Kidney (tissue), 14 donors: ENCODE results near the gene ENTHD1. TPM values are rescaled to one million over a fixed set of nuclear protein-coding genes. Genes with fewer than 3 reads are reported as not detected.
"Not testable (repeated sequence)": the region's sequence is repeated elsewhere in the genome, so short reads cannot be mapped to it uniquely, and the experiment has no call there.

Experiments
- DNase-seq, 5 donors: peaks; one replicate each; pipeline ENCODE4 v3.0.0-alpha.2; 2013 to 2020
- FAIRE-seq: peaks from 2 replicates; lab custom pipeline; 2012; peaks lifted over from hg19 to GRCh38; lab: Jason Lieb, UNC
- H3K27ac ChIP-seq, 2 donors: one replicate each; pipeline ENCODE4 v1.7.0; 2013; ENCODE audit warnings: low read depth in 2 of 2, low read length in 2 of 2, inconsistent platforms in 1 of 2
- H3K27me3 ChIP-seq: one replicate; pipeline ENCODE4 v1.7.1; 2013; ENCODE audit warnings: low read length, inconsistent platforms; ENCODE audit not compliant: control insufficient read depth, insufficient read depth
- H3K36me3 ChIP-seq, 3 donors: one replicate each; pipeline versions ENCODE4 v1.7.0 to v1.7.1; 2013; ENCODE audit warnings: low read length in 3 of 3, control low read depth in 1 of 3, inconsistent platforms in 1 of 3; ENCODE audit not compliant: insufficient read depth in 3 of 3, control insufficient read depth in 2 of 3
- H3K4me1 ChIP-seq, 3 donors: one replicate each; pipeline versions ENCODE4 v1.7.0 to v1.7.1; 2013; ENCODE audit warnings: low read length in 3 of 3, inconsistent platforms in 1 of 3, low read depth in 1 of 3; ENCODE audit not compliant: control insufficient read depth in 2 of 3, insufficient read depth in 2 of 3
- H3K4me3 ChIP-seq, 3 donors: one replicate each; pipeline versions ENCODE4 v1.7.0 to v1.8.1; 2013; ENCODE audit warnings: low read length in 3 of 3, control low read depth in 1 of 3, inconsistent platforms in 1 of 3
- H3K9ac ChIP-seq, 3 donors: one replicate each; pipeline versions ENCODE4 v1.7.0 to v1.7.1; 2013; ENCODE audit warnings: low read length in 3 of 3, control low read depth in 1 of 3, inconsistent platforms in 1 of 3
- H3K9me3 ChIP-seq, 3 donors: one replicate each; pipeline versions ENCODE4 v1.7.0 to v1.7.1; 2013; ENCODE audit warnings: low read length in 3 of 3, control low read depth in 1 of 3, inconsistent platforms in 1 of 3; ENCODE audit not compliant: control insufficient read depth in 2 of 3, insufficient read depth in 1 of 3
- CTCF ChIP-seq: IDR thresholded peaks from 3 replicates; pipeline ENCODE4 v1.5.1; 2012; ENCODE audit warnings: mild to moderate bottlenecking, moderate library complexity, borderline replicate concordance; ENCODE audit not compliant: insufficient read depth; ENCODE audit errors: extremely low read depth
- intact Hi-C: fragments of 100-400 bp; cut with DNase I; formaldehyde crosslinking; loops from one replicate; pipeline ENCODE4 v1.11.1; 2022
- polyA plus RNA-seq: library from polyadenylated mRNA; stranded (reverse); fragments of 350-450 nt; fragmentation: Illumina TruSeq; extraction: RNeasy Lipid Tissue Mini Kit (QIAGEN cat#74804); gene quantifications from one replicate; pipeline ENCODE4 v1.2.3, GENCODE V29; 2014; ENCODE audit warnings: low read depth, low replicate concordance; ENCODE audit not compliant: insufficient read depth
- total RNA-seq: library from RNA; stranded (reverse); fragmentation: NEBNext Ultra II Directional; extraction: Animal tissue kit (Norgen Biotek cat#: 25700); gene quantifications from one replicate; pipeline ENCODE4 v1.2.1, GENCODE V29; 2021
- donor health status: control.
- donor health status: control.
- donor health status: control.
- donor health status: control.
- donor health status: control.
- donor health status: DM: yes; HTN: yes; CAD: no.
- donor health status: Normal renal cell carcinoma (clear cell type).

Gene ENTHD1
- total and polyA plus RNA-seq, 2 donors from 2014 or later, result not detected

GRCh38 chr22:39877079-39877845 is 16.3 kb downstream of the ENTHD1 start:
- H3K27ac ChIP-seq, result no peak overlapping the region
- no peaks in the 10 kb centered on the region for H3K9me3 ChIP-seq
- intact Hi-C loops, result no loop called here
- H3K9ac ChIP-seq, result no peak overlapping the region
- H3K36me3 ChIP-seq, result no peaks in the 10 kb centered on the region
- no peak for DNase-seq
- no peaks in the 10 kb centered on the region for H3K4me1 ChIP-seq
- H3K4me3 ChIP-seq, result no peak overlapping the region
- H3K27me3 ChIP-seq, result no peaks in the 10 kb centered on the region
- no peak for TF ChIP-seq CTCF
- no peak for FAIRE-seq

GRCh38 chr22:39875176-39875885 is 18.2 kb downstream of the ENTHD1 start:
- H3K4me3 ChIP-seq, intact Hi-C loops, FAIRE-seq, H3K27me3 ChIP-seq, H3K9me3 ChIP-seq, H3K9ac ChIP-seq, H3K4me1 ChIP-seq, H3K27ac ChIP-seq, H3K36me3 ChIP-seq, DNase-seq: not testable (repeated sequence)

- H3K27ac ChIP-seq, result no peak overlapping the region
- no peaks in the 10 kb centered on the region for H3K4me1 ChIP-seq
- no peak for DNase-seq
- H3K9ac ChIP-seq, result no peak overlapping the region
- FAIRE-seq, result no peak
- no peak for TF ChIP-seq CTCF
- H3K4me3 ChIP-seq, result no peak overlapping the region
- H3K9me3 ChIP-seq, result no peaks in the 10 kb centered on the region
- no peaks in the 10 kb centered on the region for H3K36me3 ChIP-seq
- intact Hi-C loops, result no loop called here
- H3K27me3 ChIP-seq, result no peaks in the 10 kb centered on the region
Measured at GRCh38 chr22:39873965-39874364, 19.6 kb downstream of the ENTHD1 start.

GRCh38 chr22:39872548-39872947 is 21.0 kb downstream of the ENTHD1 start:
- H3K4me3 ChIP-seq, result no peak overlapping the region
- H3K36me3 ChIP-seq, result no peaks in the 10 kb centered on the region
- H3K4me1 ChIP-seq, result no peaks in the 10 kb centered on the region
- no peak overlapping the region for H3K27ac ChIP-seq
- FAIRE-seq, result no peak
- TF ChIP-seq CTCF, result no peak
- intact Hi-C loops, result no loop called here
- H3K9me3 ChIP-seq, result no peaks in the 10 kb centered on the region
- no peaks in the 10 kb centered on the region for H3K27me3 ChIP-seq
- no peak for DNase-seq
- H3K9ac ChIP-seq, result no peak overlapping the region
